ENCODE data around the gene CD82.
A peak's percentile ranks its signal among the peaks of the same experiment; 100 is the strongest.
"Not testable (repeated sequence)": the region's sequence is repeated elsewhere in the genome, so short reads cannot be mapped to it uniquely, and the experiment has no call there.

CD82 gene

DNA sequence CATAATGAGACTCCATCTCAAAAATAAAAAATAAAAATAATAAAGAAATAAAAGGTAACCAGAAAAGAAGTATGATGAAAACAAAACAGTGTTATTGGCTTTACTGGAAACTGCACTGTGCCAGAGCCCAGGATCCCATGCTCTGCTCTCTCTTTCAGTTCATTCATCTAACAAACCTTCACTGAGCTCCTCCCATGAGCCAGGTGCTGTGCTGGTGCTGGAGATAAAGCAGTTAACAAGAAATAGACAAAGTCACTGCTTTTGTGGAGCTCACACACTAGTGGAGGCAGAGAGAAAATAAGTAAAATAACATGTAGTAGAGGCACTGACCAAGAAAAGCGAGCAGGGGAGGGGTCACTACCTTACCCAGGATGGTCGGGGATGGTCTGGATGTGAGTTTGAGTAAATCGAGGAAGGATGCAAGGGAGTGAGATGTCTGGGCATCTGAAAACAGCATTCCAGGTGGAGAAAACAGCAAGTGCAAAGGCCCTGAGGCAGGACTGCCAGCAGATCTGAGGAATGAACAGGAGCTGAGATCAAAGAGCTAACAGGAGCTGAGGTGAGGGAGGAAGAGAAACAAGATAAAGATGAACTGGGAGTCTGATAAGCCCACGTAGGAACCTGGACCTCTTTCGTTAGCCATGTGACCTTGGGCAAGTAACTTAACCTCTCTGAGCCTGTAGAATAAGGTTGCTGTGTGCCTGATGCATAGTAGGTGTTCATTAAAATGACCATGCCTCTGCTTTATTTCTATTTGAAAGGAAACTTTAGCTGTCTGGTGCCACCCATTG, 31.3 kb upstream of the CD82 start:
- DNase-seq: no peak

GRCh38 chr11:44535191-44535980, 30.1 kb upstream of the CD82 start:
- DNase-seq: no peak

DNA sequence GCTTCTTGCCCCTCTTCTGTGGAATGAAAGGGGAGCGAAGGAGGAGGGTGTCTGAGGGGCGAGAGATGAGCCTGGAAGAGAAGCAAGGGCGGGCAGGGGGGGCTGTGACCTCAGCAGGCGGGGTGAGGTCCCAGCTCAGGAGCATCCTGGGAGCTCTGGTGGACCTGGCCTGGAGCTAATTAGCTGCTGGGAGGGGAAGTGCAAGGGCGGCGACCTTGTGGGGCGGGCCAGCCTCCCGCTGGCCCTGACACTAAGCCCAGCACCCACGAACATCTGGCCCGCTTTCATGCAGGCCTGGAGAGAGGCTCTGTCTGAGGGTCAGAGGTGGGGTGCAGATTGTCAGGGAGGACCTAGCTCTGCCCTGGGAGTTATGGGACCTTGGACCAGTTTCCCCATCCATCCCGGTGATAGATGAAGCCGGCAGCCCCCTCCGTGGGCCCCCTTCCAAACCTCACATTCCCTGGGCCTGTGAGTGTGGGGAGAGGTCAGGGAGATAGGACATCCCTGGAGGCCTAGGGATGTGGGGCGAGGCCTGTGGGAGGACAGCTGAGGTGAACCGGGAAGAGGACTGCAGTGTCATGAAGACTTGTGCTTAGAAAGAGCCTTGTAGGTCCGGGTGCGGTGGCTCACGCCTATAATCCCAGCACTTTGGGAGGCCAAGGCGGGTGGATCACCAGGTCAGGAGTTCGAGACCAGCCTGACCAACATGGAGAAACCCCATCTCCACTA, 28.5 kb upstream of the CD82 start:
- no peak for DNase-seq

- DNase-seq: no peak
Measured at GRCh38 chr11:44537679-44538078, 27.8 kb upstream of the CD82 start.

DNA sequence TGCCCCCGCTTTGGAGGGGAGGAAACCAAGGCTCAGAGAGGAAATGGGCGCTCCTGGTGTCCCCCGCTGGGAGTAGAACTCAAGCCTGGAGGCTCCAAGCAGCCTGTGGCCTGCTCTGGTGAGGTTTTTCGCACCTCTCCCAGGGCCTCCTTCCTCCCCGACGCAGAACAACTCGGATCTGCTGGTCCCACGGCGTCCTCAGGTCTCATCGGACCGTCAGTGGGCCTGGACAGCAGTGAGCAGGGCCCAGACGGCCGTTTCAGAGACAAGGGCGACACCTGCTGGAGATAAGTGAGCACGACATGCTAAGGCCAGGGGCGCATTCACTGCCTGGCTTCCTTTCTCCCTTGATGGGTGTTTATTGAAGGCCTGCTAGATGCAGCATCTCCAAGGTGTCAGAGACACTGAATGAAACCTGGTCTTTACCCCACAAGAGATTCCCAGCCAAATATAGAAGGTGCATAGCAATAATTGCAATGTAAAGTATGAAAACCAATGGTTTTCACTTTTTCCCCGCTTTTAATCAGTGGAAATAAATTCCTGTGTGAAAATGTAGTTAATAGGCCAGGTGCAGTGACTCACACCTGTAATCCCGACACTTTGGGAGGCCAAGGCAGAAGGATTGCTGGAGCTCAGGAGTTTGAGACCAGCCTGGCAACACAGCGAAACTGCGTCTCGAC, 26.9 kb upstream of the CD82 start:
- peak in 49 of 51 donors; percentile 5 to 84 (median 60) for DNase-seq

- no peak for DNase-seq
Measured at GRCh38 chr11:44539971-44540370, 25.5 kb upstream of the CD82 start.

GRCh38 chr11:44540667-44541066, 24.8 kb upstream of the CD82 start:
- no peak for DNase-seq

GRCh38 chr11:44542372-44542771, 23.1 kb upstream of the CD82 start:
- DNase-seq: peak in 1 of 51 donors; percentile 6

DNA sequence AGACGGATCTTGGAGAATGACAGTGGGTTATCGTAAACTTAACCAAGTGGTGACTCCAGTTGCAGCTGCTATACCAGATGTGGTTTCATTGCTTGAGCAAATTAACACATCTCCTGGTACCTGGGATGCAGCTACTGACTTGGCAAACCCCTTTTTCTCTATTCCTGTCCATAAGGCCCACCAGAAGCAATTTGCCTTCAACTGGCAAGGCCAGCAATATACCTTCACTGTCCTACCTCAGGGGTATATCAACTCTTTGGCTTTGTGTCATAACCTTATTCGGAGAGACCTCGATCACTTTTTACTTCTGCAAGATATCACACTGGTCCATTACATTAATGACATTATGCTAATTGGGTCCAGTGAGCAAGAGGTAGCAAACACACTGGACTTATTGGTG, 18.5 kb upstream of the CD82 start:
- DNase-seq: not testable (repeated sequence)

DNA sequence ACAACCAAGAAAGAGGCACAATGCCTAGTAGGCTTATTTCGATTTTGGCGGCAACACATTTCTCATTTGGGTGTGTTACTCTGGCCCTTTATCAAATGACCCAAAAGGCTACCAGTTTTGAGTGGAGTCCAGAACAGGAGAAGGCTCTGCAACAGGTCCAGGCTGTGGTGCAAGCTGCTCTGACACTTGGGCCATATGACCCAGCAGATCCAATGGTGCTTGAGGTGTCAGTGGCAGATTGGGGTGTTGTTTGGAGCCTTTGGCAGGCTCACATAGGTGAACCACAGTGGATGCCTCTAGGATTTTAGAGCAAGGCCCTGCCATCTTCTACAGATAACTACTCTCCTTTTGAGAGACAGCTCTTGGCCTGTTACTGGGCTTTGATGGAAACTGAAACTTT, 17.9 kb upstream of the CD82 start:
- not testable (repeated sequence) for DNase-seq

DNA sequence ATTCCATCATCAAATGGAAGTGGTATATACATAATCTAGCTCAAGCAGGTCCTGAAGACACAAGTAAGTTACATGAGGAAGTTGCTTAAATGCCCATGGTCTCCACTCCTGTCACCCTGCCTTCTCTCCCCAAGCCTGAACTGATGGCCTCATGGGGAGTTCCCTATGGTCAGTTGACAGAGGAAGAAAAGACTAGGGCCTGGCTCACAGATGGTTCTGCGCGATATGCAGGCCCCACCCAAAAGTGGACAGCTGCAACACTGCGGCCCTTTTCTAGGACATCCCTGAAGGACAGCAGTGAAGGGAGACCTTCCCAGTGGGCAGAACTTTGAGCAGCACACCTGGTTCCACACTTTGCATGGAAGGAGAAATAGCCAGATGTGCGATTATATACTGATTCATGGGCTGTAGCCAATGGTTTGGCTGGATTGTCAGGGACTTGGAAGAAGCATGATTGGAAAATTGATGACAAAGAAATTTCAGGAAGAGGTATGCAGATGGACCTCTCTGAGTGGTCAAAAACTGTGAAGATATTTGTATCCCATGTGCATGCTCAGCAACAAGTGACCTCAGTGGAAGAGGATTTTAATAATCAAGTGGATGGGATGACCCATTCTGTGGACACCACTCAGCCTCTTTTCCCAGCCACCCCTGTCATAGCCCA, 17.3 kb upstream of the CD82 start:
- no peak for DNase-seq

- not testable (repeated sequence) for DNase-seq
Measured at GRCh38 chr11:44548961-44549749, 16.3 kb upstream of the CD82 start.

GRCh38 chr11:44550123-44550522, 15.3 kb upstream of the CD82 start:
- DNase-seq: no peak

GRCh38 chr11:44551456-44552139, 13.9 kb upstream of the CD82 start:
- DNase-seq: no peak

DNA sequence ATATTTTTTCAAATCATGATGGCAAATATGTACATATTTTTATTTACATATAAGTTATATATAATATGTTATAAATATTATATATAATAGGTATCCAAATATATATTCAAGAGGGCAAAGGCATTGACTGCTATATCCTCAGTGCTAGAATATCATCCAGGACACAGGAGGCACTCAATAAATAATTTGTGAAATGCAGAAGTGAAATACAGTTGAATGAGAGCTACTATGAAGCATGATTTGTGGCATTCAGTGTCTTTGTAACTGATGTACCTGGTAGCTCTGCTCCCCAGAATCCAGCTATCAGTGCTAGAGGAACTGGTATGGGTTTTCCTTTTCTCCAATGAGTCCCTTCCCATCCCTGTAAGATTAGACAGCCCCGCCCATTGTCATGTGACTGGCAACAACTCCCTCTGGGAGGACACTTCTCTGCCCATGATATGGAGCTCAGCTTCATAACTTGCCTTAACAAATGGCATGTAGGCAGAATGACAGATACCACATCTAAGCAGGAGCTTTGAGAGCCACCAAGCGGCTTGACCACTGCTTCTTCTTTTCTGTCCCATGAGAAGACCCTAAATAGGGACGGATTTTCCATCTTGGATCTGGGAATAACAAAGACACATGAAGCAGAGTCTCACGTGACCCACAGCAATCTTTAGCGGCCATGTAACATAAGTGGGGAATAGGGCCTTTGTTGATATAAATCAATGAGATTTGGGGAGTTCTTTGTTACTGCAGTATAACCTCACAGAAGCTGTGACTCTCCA, 10.2 kb upstream of the CD82 start:
- no peak for DNase-seq

DNA sequence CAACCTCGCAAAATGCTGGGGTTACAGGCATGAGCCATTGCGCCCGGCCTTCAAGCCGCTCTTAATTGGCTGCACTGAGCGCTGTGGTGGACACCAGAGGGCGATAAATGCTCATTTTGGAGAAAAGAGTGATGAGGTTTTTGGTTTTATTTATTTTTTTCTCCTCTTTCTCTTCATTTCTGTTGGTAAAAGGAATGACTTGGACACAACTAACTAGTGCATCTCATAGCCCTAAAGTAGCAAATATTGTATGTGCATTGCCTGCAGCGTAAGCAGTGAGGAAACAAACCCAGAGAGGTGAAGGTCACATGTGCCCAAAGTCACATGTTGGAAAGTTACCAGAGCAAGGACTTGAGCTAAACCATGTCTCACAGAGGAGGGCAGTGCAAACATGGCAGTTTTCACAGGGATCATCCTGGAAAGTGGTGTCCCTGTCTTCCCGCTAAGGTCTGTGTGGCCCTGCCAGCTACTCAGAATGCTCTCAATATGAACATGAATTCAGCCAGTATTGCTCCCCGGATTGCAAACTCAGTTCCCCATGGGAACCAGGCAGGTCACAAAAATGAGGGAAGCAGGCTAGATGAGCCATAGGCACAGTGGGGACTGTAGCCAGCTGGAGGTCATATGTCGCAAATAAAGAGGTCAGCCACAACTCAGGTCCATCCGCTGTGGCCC, 8.6 kb upstream of the CD82 start:
- DNase-seq: peak in 33 of 51 donors; percentile 8 to 86 (median 45)

DNA sequence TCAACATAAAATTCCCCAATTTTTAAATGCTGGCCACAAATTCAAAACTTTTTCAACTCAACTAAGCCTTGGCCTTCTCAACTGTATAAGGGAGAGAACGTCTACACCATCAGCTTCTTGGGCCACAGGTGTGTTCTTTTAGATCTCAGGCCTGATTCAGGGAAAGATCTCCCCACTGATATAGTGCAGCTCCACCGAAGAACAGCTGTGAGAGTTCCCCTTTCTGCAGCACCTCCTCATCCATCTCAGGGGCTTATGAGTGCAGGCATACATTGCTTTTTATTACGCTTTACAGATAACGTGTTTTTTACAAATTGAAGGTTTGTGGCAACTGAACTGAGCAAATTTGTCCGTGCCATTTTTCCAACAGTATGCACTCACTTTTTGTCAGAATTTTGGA, 8.0 kb upstream of the CD82 start:
- DNase-seq: no peak

Measured in hypothalamus (tissue), 51 donors.